Midbrain (tissue), 1 donor: ENCODE measurements around the gene SIDT2.
"Not testable (repeated sequence)": the region's sequence is repeated elsewhere in the genome, so short reads cannot be mapped to it uniquely, and the experiment has no call there.

Experiments used
- DNase-seq: peaks from one replicate; lab custom pipeline; 2025; lab: John Stamatoyannopoulos, UW

The SIDT2 gene

GRCh38 chr11:117172724-117173421, 5.7 kb upstream of the SIDT2 start:
- DNase-seq: no peak

- peak; percentile 57 for DNase-seq
Measured at GRCh38 chr11:117175104-117175503, 3.4 kb upstream of the SIDT2 start.

GRCh38 chr11:117175781-117176180, 2.8 kb upstream of the SIDT2 start:
- DNase-seq: no peak

GRCh38 chr11:117176186-117176585, 2.4 kb upstream of the SIDT2 start:
- no peak for DNase-seq

- DNase-seq: no peak
Measured at GRCh38 chr11:117177534-117178209, 871 bp upstream of the SIDT2 start.

GRCh38 chr11:117179048-117179999, 781 bp downstream of the SIDT2 start:
- no peak for DNase-seq

GRCh38 chr11:117180020-117180419, 1.5 kb downstream of the SIDT2 start:
- no peak for DNase-seq

GRCh38 chr11:117180661-117181585, 2.4 kb downstream of the SIDT2 start:
- DNase-seq: peak; percentile 67

- no peak for DNase-seq
Measured at GRCh38 chr11:117181586-117182550, 3.3 kb downstream of the SIDT2 start.

GRCh38 chr11:117182551-117182935, 4.0 kb downstream of the SIDT2 start:
- no peak for DNase-seq

GRCh38 chr11:117183178-117183577, 4.6 kb downstream of the SIDT2 start:
- not testable (repeated sequence) for DNase-seq

- no peak for DNase-seq
Measured at GRCh38 chr11:117183724-117184349, 5.3 kb downstream of the SIDT2 start.

- DNase-seq: no peak
Measured at GRCh38 chr11:117185736-117186430, 7.3 kb downstream of the SIDT2 start.

GRCh38 chr11:117186431-117186761, 7.9 kb downstream of the SIDT2 start:
- DNase-seq: no peak

GRCh38 chr11:117187007-117187406, 8.5 kb downstream of the SIDT2 start:
- DNase-seq: no peak

- no peak for DNase-seq
Measured at GRCh38 chr11:117187428-117187798, 8.9 kb downstream of the SIDT2 start.

- no peak for DNase-seq
Measured at GRCh38 chr11:117187799-117188481, 9.4 kb downstream of the SIDT2 start.

- no peak for DNase-seq
Measured at GRCh38 chr11:117188620-117189081, 10.1 kb downstream of the SIDT2 start.
